A549 treated with CpdA at 1 μM for 4 hours (cell line): ENCODE measurements around the gene CNGB1. TPM values are rescaled to one million over a fixed set of nuclear protein-coding genes. Genes with fewer than 3 reads are reported as not detected.

Experiments
- total RNA-seq: library from RNA; stranded (reverse); fragments of 200-300 nt; extraction: Qiagen RNA extraction; gene quantifications from 5 replicates; pipeline ENCODE4 v1.2.3, GENCODE V29; 2022; ENCODE audit warnings: low read depth

CNGB1 gene
- 0.07 to 0.38 TPM (median 0.12 TPM) in 5 replicates for total RNA-seq

DNA sequence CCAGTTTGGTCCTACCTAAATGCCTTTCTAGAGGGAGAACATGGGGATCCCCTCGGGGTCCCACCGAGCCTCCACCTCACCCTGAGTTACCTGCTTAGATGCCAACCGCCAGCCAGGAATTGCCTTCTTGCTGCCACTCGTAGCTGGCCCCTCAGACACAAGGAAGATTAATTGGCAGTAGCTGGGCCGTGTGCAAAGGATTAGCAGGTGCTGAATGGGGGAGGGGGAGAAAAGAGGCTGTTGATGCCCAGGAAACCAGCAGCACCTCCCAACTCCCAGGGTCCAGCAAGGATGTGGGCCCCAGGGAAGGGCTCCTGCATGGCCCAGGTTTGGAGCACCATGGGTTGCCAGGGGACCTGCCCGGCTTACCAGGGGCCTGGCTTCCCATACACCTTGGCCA is at the start of gene CNGB1:
CNGB1 (minus strand) TSS at position 159 of the 400 bp plus-strand sequence. CDS start 3,842 bp downstream, outside the sequence.

DNA sequence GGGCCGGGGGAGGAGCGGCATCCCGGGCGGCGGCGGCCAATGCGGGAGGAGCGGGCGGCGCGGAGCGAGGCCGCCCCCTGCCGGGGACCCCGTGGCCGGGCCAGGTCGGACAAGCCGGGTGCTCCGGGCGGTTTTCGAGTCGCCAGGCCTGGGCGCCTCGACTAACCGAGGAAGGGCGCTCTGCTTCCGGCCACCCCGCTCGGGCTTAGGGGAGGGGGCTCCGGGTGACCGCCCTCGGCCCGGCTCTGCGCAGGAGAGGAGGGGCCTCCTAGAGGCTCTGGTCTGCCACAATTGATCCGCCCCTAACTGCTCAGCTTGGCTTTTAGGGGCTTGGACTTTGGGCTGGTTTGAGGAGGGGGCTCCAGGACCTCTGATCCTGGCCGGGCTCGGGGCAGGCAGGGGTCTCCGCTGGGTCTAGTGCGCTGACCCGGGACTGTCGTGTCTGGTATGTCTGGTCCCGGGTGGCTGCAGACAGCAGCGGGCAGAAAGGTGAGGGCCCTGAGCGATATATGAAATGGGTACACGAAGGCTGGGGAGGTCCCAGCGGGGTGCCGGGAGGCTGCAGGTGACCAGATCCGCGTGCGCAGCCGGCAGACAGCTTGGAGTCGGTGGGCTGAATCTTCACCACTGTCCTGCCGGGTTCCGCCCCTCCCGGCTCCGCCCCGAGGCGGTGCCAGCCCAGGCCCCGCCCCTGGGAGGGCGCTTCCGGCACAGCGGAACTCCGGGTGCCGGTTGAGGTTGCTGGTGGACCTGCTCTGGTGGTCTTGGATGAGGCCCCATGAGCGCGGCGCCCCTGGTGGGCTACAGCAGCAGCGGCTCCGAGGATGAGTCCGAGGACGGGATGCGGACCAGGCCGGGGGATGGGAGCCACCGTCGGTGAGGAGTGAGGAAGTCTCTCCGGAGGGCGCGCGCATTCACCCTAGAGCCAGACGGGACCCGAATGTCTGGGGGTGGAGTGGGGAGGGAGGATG is 30.1 kb upstream of the CNGB1 start, which contains the start of gene USB1:
USB1 (plus strand) TSS at position 702 of the 971 bp plus-strand sequence; CDS start at position 779, 77 bp downstream.

DNA sequence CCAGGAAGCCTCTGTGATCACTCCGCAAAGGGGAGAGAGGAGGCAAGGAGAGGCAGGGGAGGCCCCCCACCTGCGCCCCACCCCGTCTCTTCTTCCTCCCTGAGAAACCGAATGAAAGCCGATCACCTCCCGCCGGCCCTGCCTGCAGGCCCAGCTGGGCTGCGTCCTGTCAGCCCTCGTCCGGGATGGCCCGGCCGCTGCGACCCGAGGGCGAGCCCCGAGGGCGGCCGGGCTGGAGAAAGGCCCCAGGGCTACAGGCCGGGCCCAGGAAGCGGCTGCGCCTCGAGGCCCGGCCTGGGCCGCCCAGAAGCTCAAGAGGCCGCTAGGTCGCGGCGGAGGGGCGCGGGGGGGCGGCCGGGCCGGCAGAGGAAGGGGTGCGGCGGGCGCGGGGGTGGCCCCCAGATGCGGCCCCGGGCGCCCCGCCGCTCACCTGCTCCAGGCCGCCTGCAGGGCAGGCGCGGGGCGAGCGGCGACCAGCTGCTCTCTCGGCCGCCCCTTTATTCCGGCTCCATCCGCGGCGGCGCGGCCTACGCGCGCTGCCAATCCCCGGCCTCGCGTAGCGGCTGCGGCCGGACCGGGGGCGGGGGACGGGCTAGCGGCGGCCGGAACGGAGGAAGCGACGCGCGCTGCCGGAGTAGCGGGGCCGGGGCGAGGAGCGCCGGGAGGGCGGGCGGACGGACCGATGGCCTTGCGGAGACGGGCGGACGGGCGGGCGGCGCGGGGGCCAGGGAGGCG is 29.2 kb upstream of the CNGB1 start, which contains the start of gene ZNF319:
ZNF319 (minus strand) TSS at position 702 of the 735 bp plus-strand sequence. CDS start 2,407 bp downstream, outside the sequence.

Other genes with a start within 250 kb of the CNGB1 start
- 19.1 to 22.7 TPM (median 21.3 TPM) in 5 replicates for gene KATNB1, start 235.4 kb downstream of the CNGB1 start, total RNA-seq
- 163 to 215 TPM (median 196 TPM) in 5 replicates for gene KIFC3, start 168.6 kb downstream of the CNGB1 start, total RNA-seq
- 14.0 to 20.5 TPM (median 18.2 TPM) in 5 replicates for gene ZNF319, start 29.5 kb upstream of the CNGB1 start, total RNA-seq
- gene USB1, start 30.3 kb upstream of the CNGB1 start, total RNA-seq = 96.6 to 105 TPM (median 101 TPM) in 5 replicates
- gene MMP15, start 54.6 kb upstream of the CNGB1 start, total RNA-seq = 13.7 to 21.8 TPM (median 19.8 TPM) in 5 replicates
- gene CFAP20, start 158.3 kb upstream of the CNGB1 start, total RNA-seq = 54.5 to 58.4 TPM (median 57.4 TPM) in 5 replicates
- gene CSNK2A2, start 227.0 kb upstream of the CNGB1 start, total RNA-seq = 53.0 to 70.0 TPM (median 58.1 TPM) in 5 replicates